GM12892 (cell line): Measurements from ENCODE around the gene SLC38A9.
A peak's percentile ranks its signal among the peaks of the same experiment; 100 is the strongest.

Source experiments
- DNase-seq: peaks from one replicate; pipeline ENCODE4 v3.0.0; 2011; ENCODE audit not compliant: insufficient read length
- FAIRE-seq: peaks from 2 replicates; lab custom pipeline; 2011; peaks lifted over from hg19 to GRCh38; lab: Jason Lieb, UNC
- POLR2A ChIP-seq: IDR thresholded peaks from 2 replicates; pipeline ENCODE4 v1.6.1; 2011; ENCODE audit warnings: low read depth, low read length, control low read depth
- POLR2AphosphoS5 ChIP-seq: IDR thresholded peaks from 2 replicates; pipeline ENCODE4 v1.6.1; 2011; ENCODE audit warnings: low read depth, low read length, control low read depth
- TAF1 ChIP-seq: IDR thresholded peaks from 2 replicates; pipeline ENCODE4 v1.6.1; 2011; ENCODE audit warnings: low read depth, mild to moderate bottlenecking, control low read depth, low read length, borderline replicate concordance

The SLC38A9 gene

GRCh38 chr5:55591686-55592085, 120.4 kb downstream of the SLC38A9 start:
- DNase-seq: no peak
- TF ChIP-seq POLR2A: no peak
- no peak for TF ChIP-seq POLR2AphosphoS5
- no peak for TF ChIP-seq TAF1
- FAIRE-seq: no peak

- DNase-seq (no peak), FAIRE-seq (no peak)
- no peak for TF ChIP-seq POLR2AphosphoS5
- TF ChIP-seq TAF1: no peak
- TF ChIP-seq POLR2A: no peak
Measured at GRCh38 chr5:55585206-55585610, 126.9 kb downstream of the SLC38A9 start.

GRCh38 chr5:55584398-55585205, 127.5 kb downstream of the SLC38A9 start:
- FAIRE-seq: no peak
- no peak for TF ChIP-seq POLR2A
- no peak for TF ChIP-seq POLR2AphosphoS5
- TF ChIP-seq TAF1: no peak
- no peak for DNase-seq

- FAIRE-seq (no peak), DNase-seq (no peak)
- TF ChIP-seq POLR2A (no peak), TAF1 (no peak), POLR2AphosphoS5 (no peak)
Measured at GRCh38 chr5:55583578-55583977, 128.5 kb downstream of the SLC38A9 start.

- FAIRE-seq (peak; percentile 36), DNase-seq (no peak)
- TF ChIP-seq POLR2AphosphoS5: no peak
- TF ChIP-seq POLR2A: no peak
- TF ChIP-seq TAF1: no peak
Measured at GRCh38 chr5:55582256-55582655, 129.9 kb downstream of the SLC38A9 start.

- no peak for DNase-seq
- FAIRE-seq: no peak
- TF ChIP-seq TAF1 (no peak), POLR2A (no peak)
Measured at GRCh38 chr5:55580042-55580441, 132.1 kb downstream of the SLC38A9 start.

- FAIRE-seq (no peak), DNase-seq (no peak)
- TF ChIP-seq POLR2AphosphoS5: no peak
- TF ChIP-seq POLR2A: no peak
- no peak for TF ChIP-seq TAF1
Measured at GRCh38 chr5:55578771-55579170, 133.4 kb downstream of the SLC38A9 start.

GRCh38 chr5:55577353-55578060, 134.6 kb downstream of the SLC38A9 start:
- TF ChIP-seq POLR2A: no peak
- no peak for TF ChIP-seq TAF1
- no peak for TF ChIP-seq POLR2AphosphoS5
- peak; percentile 14 for FAIRE-seq
- no peak for DNase-seq

- no peak for FAIRE-seq
- no peak for DNase-seq
- no peak for TF ChIP-seq TAF1
- TF ChIP-seq POLR2AphosphoS5: no peak
- TF ChIP-seq POLR2A: no peak
Measured at GRCh38 chr5:55576661-55577060, 135.5 kb downstream of the SLC38A9 start.
